ENCODE measurements around the gene HILPDA. TPM values are rescaled to one million over a fixed set of nuclear protein-coding genes. Genes with fewer than 3 reads are reported as not detected.

Gene HILPDA
- total RNA-seq, 1 donor from 2014 or later: 17.0 TPM

DNA sequence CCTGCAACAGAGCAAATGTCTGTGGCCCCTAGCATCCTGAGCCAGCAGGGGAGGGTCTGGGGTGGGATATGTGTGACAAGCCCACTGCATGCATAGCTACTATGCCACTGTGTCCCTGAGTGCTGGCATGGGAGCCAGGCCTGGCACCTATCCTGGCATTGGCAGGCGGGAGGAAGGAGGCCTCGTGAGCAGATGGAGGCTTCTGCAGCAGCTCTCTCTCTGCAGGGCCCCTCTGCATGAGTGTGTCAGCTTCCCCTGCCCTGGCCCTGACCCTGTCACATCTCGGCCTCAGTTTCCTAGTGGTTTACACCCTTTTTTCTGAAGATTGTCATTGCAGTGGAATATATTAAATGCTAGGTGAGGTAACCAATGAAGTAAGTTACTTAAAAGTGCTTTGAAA is 32.8 kb upstream of the HILPDA start:
- TF ChIP-seq CTCF (IDR thresholded peaks at IDR 0.05): no peak
- H3K36me3 Mint-ChIP-seq (ENCODE audit: low read depth): no peaks in the 10 kb centered on the region
- intact Hi-C loops (cut with micrococcal nuclease): no loop called here
- ATAC-seq (ENCODE audit: low read depth) (no peak), DNase-seq (no peak)
- no peaks in the 10 kb centered on the region for H3K9me3 Mint-ChIP-seq
- H3K4me3 Mint-ChIP-seq: no peak overlapping the region
- H3K27me3 Mint-ChIP-seq: no peaks in the 10 kb centered on the region
- no peak overlapping the region for H3K27ac Mint-ChIP-seq
- POLR2A ChIA-PET: no interaction called here
- no peaks in the 10 kb centered on the region for H3K4me1 Mint-ChIP-seq
- CTCF ChIA-PET: interaction anchor here (11.8 to 14.5 kb wide), 2 partner anchors 32 to 38 kb away, joined by 121 to 442 read pairs; partner anchors contain the start of gene HILPDA

GRCh38 chr7:128424686-128425275 is 30.9 kb upstream of the HILPDA start:
- Mint-ChIP-seq H3K27ac (no peak overlapping the region), H3K36me3 (ENCODE audit: low read depth) (no peaks in the 10 kb centered on the region), H3K9me3 (no peaks in the 10 kb centered on the region), H3K27me3 (peaks cover 5% of the 10 kb centered on the region), H3K4me3 (no peak overlapping the region), H3K4me1 (no peaks in the 10 kb centered on the region)
- DNase-seq (no peak), ATAC-seq (ENCODE audit: low read depth) (no peak)
- ChIA-PET POLR2A (interaction anchor here (1.4 kb wide), 1 partner anchor 31 kb away, joined by 4 read pairs; the partner anchor contains the start of gene HILPDA), CTCF (interaction anchor here (0.6 to 14.5 kb wide), 8 partner anchors 9 to 416 kb away, joined by 3 to 442 read pairs (median 42); partner anchors contain the start of genes HILPDA and IMPDH1)
- intact Hi-C loops (cut with micrococcal nuclease): loop anchor here (1.0 kb wide), 1 partner anchor 26 kb away; no protein-coding TSS in a partner anchor
- no peak for TF ChIP-seq CTCF (IDR thresholded peaks at IDR 0.05)

DNA sequence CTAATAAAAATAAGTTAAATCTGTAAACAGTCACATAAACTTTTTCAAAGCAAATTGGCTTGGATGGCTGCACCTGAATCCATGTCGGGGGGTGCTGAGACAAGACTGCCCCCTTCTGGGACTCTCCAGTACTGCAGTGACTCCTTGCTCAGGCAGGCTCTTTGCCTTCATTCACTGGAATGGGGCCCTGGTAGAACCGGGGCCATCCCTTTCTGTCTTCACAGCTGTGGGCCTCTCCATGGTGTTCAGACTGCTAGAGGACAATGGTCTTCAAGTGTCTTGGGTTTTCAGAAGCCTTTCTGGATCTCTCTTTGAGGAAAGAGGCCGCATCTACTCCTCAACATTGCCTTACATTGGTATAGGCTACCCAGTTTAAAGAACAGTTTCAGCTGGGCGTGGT is 29.8 kb upstream of the HILPDA start:
- H3K4me1 Mint-ChIP-seq: no peaks in the 10 kb centered on the region
- H3K4me3 Mint-ChIP-seq: no peak overlapping the region
- ATAC-seq (ENCODE audit: low read depth) (peak; percentile 75), DNase-seq (peak; percentile 29)
- H3K27ac Mint-ChIP-seq: no peak overlapping the region
- CTCF ChIA-PET: interaction anchor here (1.2 to 14.5 kb wide), 10 partner anchors 10 to 78 kb away, joined by 4 to 442 read pairs (median 33); partner anchors contain the start of genes HILPDA and IMPDH1
- no peaks in the 10 kb centered on the region for H3K9me3 Mint-ChIP-seq
- no peaks in the 10 kb centered on the region for H3K36me3 Mint-ChIP-seq (ENCODE audit: low read depth)
- intact Hi-C loops (cut with micrococcal nuclease): loop anchor here (1.0 kb wide), 1 partner anchor 28 kb away; no protein-coding TSS in a partner anchor
- POLR2A ChIA-PET: interaction anchor here (1.4 kb wide), 1 partner anchor 30 kb away, joined by 4 read pairs; the partner anchor contains the start of gene HILPDA
- no peak for TF ChIP-seq CTCF (IDR thresholded peaks at IDR 0.05)
- peaks cover 5% of the 10 kb centered on the region for H3K27me3 Mint-ChIP-seq

GRCh38 chr7:128427289-128427891 is 28.3 kb upstream of the HILPDA start:
- ChIA-PET POLR2A (interaction anchor here (0.6 to 2.6 kb wide), 6 partner anchors 9 to 34 kb away, joined by 3 to 21 read pairs (median 5); partner anchors contain the start of gene HILPDA), CTCF (interaction anchor here (0.7 to 14.5 kb wide), 19 partner anchors 10 to 313 kb away, joined by 3 to 442 read pairs (median 7); partner anchors contain the start of genes HILPDA, IMPDH1 and RBM28)
- Mint-ChIP-seq H3K27ac (no peak overlapping the region), H3K36me3 (ENCODE audit: low read depth) (no peaks in the 10 kb centered on the region), H3K27me3 (peaks cover 5% of the 10 kb centered on the region), H3K4me1 (no peaks in the 10 kb centered on the region), H3K9me3 (no peaks in the 10 kb centered on the region), H3K4me3 (no peak overlapping the region)
- peak; percentile 78 for ATAC-seq (ENCODE audit: low read depth)
- no peak for DNase-seq
- peak; percentile 70 for TF ChIP-seq CTCF (IDR thresholded peaks at IDR 0.05)
- intact Hi-C loops (cut with micrococcal nuclease): loop anchor here (1.0 kb wide), 4 partner anchors 18 to 456 kb away; partner anchors contain the start of genes HILPDA and IMPDH1

DNA sequence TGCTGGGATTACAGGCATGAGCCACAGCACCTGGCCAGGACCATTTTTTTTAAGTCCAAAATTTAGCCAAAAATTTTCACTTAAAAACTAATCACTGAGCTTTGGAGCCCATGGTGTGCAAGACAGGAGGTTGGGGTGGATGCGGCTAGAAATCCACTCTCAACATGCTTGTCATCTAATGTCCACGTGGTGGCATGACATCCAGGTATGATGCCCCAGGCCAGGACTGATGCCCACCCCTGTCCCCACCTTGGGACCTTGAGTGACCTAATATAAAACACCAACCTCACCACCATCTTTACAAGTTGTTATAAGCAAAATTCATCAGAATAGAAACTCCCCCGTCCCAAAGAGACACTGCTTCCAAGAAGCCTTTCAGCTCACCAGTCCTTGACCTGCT is 25.5 kb upstream of the HILPDA start:
- Mint-ChIP-seq H3K36me3 (ENCODE audit: low read depth) (no peaks in the 10 kb centered on the region), H3K27me3 (peaks cover 5% of the 10 kb centered on the region), H3K9me3 (no peaks in the 10 kb centered on the region), H3K4me3 (no peak overlapping the region), H3K4me1 (no peaks in the 10 kb centered on the region), H3K27ac (no peak overlapping the region)
- no peak for ATAC-seq (ENCODE audit: low read depth)
- ChIA-PET POLR2A (interaction anchor here (1.0 kb wide), 1 partner anchor 25 kb away, joined by 3 read pairs; the partner anchor contains the start of gene HILPDA), CTCF (interaction anchor here (11.8 to 14.5 kb wide), 2 partner anchors 25 to 31 kb away, joined by 121 to 442 read pairs; partner anchors contain the start of gene HILPDA)
- intact Hi-C loops (cut with micrococcal nuclease): no loop called here
- DNase-seq: no peak
- TF ChIP-seq CTCF (IDR thresholded peaks at IDR 0.05): no peak

Measured in activated B cell treated with CpG ODN at 0.5 μM for 24 hours (primary cell).